ENCODE data around the gene LUC7L3.
"Not testable (repeated sequence)": the region's sequence is repeated elsewhere in the genome, so short reads cannot be mapped to it uniquely, and the experiment has no call there.

LUC7L3 gene

DNA sequence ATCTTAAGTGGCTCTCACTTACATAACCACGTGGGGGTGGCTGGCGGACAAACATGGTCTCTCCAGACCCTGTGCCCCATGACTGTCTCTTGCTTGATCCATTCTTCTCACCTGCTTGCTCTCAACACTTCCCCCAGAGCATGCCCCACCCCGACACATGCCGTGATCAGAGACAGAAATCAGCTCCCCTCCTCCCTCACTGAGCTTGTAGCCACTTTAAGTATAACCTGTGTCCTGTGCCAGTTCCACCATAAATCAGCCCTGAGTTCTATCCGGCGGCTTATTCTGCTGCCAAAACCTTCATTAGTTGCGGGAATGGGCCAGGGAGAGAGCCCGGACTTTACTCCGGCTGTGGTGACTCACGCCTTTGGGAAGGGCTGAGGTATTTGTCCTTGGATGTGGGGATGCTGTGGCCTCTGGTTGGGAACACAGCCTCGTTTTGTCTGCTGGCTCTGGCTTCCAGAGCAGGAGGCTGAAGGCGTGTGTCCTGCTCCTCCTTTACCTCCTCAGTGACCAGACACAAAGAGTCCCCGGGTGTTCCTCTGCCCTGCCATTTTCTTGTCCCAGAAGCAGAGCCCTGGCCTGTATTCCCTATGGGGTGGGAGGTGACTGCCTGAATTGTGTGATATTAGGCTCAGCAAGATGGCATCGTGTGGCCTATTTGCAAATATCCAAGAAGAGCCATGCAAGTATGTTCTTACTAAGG is 32.8 kb upstream of the LUC7L3 start:
- no peak for DNase-seq

DNA sequence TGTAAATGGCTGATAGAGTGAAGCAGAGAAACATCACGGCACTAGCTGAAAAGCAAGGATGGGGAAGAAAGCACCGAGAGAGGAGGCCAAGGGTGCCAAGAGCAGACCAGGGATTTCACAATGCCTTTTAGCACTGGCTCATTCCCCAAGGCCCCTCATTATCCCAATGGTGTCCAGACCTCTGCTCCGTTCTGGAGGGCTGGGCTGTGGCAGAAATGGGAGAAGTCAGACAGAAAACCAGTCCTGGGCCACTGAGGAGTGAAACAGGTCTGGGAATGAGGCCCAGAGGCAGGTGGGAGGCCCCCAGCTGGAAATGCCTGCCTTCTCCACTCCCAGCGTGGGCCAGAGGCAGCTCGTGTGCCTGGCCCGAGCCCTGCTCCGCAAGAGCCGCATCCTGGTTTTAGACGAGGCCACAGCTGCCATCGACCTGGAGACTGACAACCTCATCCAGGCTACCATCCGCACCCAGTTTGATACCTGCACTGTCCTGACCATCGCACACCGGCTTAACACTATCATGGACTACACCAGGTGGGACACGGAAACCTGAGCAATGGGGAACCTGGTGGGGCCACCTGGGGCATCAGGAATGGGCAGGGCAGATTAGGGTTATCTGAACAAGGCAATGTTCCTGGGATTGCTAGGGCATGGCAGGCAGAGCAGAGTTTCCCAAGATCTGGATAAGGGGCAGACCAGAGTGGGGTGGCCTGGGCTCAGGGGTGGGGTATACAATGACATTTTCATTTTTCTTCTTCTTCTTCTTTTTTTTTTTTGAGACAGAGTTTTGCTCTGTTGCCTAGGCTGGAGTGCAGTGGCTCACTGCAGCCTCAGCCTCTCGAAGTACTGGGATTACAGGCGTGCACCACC is 32.0 kb upstream of the LUC7L3 start:
- no peak for DNase-seq

DNA sequence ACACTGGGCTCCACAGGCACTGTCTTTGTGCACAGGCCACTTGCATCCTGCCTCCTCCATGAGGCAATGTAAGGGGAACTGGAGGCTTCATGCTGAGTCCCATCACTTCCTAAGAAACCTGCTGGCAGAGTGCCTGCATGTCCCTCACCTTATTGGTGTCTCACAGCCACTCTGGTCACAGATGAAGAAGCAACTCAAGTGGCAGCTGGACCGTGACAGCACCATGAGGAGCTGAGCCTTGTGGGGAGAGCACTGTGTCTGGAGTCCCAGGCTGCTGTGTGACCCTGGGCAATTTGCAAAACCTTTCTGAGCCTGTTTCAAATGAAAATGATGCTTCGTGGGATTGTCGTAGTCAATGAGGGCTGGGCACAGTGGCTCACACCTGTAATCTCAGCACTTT is 31.2 kb upstream of the LUC7L3 start:
- DNase-seq = no peak

DNA sequence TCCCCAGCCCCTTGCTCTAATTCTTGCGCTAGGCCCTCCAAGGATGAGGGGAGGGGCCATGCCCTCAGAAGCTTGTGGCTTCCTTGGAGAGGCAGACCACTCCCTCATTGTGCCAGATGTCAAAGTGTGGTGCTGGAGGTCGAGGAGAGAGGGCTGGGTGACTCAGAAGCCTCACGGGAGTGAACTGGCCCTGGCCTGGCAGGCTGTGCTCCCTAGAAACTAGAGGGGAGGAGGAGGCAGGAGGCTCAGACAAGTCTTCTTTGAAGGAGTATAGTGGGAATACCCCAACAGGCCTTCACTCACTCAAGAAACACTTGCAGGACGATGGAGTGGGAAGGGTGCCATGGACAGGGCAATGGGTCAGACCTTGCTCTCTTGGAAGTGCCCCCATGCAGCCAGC is 30.2 kb upstream of the LUC7L3 start:
- DNase-seq = no peak

DNA sequence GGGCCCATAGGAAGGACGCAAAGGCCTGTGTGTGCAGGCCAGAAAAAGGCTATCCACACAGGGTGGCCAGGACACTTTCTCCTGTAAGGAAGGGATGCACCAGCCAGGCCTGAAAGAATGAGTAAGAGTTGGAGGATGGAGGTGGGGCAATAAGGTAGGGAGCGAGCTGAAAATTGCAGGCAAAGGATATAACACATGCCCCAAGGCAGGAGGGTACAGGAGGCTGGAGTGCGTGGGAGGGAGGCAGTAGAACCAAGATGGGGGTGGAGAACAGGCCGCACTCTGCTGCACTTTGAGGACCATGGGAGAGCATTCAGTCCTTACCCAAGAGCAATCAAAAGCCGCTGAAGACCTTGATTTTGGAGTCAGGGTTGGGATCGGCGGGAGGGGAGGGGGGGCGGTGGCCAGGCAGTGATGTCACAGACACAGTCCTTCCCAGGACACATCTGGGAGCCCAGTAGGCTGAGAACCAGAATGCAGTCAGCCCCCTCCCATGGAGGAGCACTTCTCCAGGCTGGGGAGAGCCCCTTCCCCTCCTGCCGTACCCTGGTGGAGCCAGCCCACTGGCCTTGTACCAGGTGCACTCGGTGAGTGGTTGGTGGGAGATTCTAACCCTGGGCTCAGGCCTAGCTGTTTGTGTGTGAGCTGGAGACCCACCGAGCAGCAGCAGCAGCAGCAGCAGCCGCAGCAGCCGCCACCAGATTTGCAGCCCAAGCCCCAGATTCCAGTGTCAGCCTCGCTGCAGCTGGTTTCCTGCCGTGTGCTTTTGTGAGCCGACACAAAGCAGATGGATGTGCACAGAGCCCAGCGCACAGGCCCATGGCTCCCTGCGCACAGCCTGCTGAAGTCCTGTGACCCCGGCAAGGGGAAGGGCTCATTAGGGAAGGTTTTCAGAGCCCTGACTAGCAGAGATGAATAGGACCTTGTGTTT is 29.2 kb upstream of the LUC7L3 start:
- no peak for DNase-seq

DNA sequence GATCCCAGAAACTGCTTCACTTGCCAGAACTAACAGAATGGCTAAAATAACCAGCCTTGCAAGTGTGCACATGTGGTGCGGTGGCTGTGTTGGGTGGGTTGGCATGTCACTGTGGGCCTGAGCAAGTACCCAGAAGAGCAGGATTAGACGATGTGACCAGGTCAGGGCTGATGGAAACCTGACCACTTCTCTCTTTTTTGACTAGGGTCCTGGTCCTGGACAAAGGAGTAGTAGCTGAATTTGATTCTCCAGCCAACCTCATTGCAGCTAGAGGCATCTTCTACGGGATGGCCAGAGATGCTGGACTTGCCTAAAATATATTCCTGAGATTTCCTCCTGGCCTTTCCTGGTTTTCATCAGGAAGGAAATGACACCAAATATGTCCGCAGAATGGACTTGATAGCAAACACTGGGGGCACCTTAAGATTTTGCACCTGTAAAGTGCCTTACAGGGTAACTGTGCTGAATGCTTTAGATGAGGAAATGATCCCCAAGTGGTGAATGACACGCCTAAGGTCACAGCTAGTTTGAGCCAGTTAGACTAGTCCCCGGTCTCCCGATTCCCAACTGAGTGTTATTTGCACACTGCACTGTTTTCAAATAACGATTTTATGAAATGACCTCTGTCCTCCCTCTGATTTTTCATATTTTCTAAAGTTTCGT is 28.4 kb upstream of the LUC7L3 start:
- no peak for DNase-seq

DNA sequence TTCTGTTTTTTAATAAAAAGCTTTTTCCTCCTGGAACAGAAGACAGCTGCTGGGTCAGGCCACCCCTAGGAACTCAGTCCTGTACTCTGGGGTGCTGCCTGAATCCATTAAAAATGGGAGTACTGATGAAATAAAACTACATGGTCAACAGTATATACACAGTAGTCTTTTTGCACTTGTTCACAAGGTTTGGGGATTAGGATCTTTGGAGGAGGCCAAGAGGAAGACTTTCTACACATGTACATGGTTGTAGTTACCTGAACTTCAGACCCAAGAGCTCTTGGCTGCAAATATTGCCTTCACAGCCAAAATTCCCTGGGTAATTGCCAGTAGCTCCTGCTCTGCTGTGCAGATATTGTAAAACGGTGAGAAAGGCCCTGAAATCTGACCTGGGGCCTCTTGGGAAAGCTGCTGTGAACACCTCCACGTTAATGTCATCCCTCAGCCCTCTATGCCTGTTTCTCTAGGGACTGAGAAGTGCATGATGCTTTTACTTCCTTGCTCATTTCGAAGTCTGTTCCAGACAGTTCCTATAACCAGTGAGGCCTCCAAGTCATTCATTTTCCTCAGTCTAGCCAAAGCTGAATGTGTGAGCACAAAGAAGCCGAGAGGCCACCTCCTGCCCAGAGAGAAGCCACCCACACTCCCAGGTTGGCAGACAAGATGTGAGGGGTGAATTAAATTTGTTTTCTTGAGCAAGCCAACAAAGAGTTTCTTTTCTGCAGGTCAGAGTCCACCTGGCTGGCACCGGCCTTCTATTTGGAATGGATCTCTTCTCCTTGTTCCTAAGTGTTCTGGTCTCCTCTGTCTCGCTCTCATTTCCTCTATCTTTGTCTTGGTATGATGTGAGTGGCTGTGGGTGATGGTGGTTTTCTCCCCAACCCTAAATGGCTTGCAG is 27.6 kb upstream of the LUC7L3 start:
- DNase-seq = no peak

DNA sequence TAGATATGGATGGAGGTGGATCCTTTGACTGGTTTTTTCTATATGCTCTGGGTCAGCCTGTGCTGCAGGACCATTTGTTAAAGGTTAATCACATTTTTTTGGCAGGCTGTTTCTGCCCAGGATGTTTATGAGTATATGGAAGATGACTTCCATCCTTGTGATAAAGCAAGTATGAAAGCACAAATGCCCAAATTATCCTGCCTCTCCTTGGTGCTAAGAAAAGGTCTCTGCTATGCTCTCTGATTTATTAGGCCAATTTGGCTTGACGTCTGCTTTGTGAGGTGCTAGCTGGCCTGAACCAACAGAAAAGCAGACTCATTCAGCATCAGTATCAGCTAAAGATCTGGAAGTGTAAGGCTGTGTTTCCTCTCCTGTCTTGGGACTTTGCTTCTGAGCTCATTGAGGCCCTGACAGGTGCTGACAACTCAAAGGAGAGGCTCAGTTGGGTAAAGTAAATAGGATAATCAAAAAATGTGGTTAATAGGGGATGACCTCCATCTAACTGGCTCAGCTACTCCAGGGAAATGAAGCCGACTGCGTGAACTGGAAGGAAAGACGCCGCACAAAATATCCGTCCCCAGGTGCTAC is 26.9 kb upstream of the LUC7L3 start:
- DNase-seq = no peak

DNA sequence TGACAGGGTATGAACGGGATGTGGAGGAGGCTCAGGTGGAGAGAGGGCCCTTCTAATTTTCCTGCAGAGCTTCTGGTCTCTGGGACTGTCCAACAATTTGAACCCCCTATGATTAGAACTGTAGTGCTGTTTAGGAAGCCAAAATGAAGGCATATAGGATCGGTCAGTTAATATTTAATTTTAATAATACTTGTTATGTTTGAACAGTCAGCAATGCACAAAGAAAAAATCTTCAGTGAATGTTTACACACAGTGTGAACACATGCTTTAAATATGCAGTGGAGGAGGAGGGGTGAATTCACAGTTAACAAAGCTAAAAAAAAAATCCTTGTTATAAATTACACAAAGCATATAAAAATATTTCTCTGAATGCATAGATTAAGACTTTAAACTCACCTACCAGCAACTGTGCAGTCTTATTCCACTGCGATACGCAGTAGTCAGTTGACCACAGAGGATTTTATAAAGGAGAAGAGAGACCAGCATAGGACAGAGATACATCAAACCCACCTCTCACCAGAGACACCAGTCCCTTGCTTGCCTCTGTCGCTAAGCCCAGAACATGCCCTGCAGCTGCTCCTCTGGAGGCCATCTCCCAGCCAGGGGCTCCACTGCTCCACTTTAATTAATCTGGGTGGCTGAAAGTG is 26.2 kb upstream of the LUC7L3 start:
- DNase-seq = no peak

DNA sequence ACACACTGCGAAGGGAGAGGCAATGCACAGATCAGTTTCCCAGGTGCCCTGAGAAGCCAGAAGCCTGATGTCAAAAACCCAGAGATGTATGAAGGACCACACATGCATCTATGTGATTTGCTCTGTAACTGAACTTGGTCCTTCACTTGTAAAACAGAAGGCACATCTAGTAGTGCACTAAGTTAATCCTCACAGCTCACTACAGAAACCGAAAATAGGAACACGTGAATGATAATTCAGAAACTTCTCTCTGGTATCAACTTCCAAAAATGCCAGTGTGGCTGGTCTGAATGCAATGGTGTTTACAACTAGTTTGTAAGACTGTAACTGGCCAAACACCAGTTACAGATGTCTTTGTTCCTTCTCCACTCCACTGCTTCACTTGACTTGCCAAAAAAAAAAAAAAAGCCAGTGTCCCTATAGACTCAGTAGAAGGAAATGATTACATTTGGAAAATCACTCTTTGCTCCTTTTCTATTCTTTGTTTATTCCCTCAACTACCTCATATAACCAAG is 23.0 kb upstream of the LUC7L3 start:
- DNase-seq = no peak

DNA sequence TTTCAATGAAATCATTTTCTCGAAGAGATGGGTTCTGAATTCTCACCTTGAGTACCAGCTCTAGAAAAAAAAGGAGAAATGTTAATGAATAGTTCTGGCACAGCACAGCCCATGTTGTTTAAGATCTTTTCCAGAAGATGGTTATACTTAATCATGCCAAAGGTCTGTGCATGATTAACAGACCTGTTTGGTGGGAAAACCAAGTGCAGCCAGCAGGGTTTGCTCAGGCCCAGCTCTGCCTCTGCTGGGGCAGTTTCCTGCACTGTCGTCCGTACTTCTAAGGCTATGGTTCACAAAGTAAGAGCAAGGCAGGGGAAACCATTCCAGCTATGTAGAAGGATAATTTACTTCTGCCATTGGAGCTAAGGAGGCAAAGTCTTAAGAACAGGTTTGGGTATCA is 22.3 kb upstream of the LUC7L3 start:
- DNase-seq = no peak

DNA sequence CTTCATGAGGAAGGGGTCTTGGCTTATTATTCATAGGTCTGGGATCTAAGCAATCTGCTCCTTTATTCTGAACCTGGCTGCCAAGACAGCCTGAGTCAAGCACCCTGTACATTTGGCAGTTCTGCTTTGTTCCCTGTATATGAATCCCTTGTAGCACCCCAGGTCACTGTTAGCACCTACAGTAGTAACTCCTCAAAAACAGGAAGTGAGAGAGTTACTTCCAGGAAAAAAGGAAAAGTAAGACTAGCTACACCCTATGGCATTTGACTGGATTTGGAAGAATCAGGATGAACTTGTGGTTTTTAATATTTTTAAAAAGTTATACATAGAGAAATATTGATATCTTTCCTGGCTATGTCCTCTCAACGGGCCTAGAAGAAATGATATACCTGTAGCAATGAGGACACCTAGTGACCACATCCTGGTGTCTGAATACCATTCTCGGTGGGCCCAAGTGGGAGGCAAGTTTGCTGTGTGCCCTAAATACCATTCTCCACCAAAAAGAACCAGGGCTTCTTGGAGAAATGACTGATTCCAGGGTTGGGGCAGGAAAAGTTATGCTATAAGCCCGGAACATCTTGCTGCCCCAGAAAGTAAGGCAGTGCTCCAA is 21.6 kb upstream of the LUC7L3 start:
- DNase-seq = no peak

DNA sequence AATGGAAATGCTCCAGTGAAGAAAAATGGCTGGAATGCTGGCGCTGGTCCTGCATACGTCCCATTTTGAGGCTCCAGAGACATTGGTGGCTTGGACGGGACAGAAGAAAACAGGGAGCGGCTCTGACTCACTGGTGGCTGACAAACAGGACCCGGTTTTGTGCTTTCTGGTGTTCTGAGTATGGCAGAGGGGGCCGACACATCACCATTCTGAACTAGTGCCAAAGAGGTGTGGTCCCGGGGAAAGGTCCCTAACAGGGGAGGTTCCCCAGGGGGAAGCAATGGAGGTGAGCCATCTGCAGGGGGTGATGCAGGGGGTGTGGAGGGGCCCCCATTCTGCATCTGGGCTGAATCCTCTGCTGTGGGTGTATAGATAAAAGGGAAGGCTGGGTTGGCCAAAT is 20.0 kb upstream of the LUC7L3 start:
- no peak for DNase-seq

DNA sequence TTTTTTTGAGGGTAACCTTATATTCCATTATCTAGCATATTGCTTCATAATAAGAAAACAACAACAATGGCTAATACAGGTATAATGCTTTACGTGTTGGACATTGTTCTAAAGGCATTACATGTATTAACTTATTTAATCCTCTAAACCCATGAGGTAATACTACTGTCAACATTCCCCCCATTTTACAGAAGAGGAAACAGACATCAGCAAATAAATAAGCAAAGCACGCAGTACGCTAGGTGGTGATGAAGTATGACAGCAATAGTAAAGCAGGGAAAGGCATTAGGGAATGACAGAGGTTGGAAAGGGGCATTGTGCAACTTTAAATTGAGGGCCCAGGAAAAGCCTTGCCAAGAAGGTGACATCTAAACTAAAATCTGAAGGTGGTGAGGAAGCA is 16.2 kb upstream of the LUC7L3 start:
- no peak for DNase-seq

DNA sequence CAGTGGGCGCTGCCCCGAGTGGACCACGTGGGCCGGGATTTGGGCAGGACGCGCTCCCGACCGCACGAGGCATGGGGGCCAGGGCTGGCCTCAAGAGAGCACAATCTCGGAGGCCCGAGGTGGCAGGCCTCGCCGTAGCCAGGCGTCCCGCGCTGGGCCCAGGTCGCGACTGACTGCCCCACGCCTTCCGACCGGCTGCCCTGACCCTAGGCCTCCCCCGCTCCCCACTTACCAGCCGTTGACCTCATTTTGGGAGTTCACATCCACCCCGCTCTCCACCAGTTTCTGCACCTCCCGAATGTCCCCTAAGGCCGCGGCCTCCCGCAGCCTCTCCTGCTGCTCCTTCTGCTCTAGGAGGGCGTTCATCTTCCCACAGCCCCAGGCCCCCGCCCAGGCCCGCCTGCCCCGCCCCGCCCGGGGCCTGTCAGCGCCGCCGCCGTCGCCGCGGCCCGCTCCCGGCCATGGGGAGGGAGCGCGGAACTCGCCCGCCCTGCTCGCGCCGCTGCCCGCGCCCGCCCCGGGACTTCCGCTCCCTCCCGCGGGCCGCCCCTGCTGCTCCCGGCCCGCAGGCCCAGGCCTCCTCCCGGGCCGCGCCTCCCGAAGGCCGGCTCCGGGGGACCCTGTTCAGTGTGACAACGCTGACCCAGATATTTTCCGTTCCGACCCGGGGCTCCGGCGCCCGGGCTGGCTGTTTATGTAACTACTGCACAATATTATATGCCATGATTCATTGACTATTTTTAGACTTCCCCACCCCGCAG is 11.9 kb upstream of the LUC7L3 start, which contains the start of gene ANKRD40:
Gene ANKRD40, minus strand, starts transcription at position 626 of the 761 bp plus-strand sequence. Its CDS starts 260 bp downstream, at position 366.
- peak; percentile 81 for DNase-seq

DNA sequence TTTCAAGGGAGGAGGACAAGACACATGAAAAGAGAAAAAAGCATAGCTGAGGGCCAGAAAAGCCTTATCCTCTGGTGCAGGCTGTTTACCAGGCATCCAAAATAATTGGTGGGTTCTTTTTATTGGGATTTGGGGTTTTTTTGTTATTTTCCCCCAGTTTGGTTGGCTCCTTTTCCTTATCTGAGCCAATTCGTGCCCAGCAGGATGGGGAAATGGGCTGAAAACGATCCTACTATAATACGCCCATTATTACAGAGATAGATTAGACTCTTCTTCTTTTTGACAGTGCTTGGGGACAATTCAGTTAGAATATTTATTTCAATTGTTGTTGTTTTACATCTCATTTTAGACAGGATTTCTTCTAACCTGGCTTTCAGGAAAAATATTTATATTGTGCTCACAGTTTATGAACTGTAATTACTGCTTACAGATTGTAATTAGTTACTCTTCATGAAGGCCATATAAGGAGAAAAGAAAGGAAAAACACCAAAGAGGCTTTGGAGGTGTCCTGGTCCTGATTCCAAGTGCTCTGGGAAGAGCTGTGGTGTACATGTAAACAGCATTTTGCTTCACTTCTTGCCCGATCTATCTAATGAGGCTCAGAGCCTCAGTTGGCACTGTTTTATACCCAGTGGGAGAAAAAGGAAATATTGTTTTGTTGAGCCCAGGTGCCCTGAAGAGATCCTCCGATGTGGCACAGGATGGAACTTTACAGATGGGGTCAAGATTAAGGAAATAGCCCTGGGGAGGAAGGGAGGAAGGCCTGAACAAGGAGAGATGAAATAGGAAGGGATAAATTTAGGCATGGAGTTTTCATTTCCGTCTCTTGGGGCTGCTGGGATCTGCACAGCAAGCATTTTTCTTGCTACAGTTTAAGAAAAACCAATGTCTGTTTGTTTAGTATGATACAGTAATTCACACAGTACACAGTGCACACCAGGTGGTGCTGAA is 11.1 kb upstream of the LUC7L3 start:
- no peak for DNase-seq

DNA sequence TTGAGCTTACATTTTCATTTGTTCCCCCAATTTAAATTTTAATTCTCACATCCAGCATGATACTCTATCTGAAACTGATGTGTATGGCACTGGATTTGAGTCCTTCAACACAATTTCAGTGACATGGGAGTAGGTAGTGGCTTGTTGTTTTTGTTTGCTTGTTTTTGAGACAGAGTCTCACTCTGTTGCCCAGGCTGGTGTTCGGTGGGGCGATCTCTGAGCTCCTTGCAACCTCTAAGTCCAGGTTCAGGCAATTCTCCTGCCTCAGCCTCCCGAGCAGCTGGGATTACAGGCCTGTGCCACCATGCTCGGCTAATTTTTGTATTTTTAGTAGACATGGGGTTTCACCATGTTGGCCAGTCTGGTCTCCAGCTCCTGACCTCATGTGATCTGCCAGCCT is 10.3 kb upstream of the LUC7L3 start:
- DNase-seq = not testable (repeated sequence)

DNA sequence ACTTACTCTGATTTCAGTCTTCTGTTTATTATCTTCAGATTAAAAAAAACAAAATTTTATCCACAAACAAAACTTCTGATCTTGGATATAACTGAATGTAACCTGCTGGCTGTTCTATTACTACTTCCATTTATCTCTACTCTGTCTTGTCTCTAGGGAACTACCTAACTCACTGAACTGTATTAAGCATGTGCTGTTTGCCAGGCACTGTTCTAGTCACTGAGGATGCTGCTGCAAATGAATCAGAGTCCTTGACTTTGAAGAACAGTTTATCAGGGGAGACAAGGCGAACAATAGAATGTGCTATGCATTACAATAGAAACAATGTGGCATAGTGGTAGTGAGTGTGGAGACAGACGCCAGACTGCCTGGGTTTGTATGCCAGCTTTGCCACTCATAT is 9.4 kb upstream of the LUC7L3 start:
- DNase-seq = no peak
